Activated CD8-positive, alpha-beta memory T cell treated with anti-CD3 and anti-CD28 coated beads, Interleukin-2, amount 10 ng/mL, durations not matched to agents 7 days and 5 days (primary cell): ENCODE results near the gene DZIP3. TPM values are rescaled to one million over a fixed set of nuclear protein-coding genes. Genes with fewer than 3 reads are reported as not detected.

Source experiments
- ATAC-seq: fragments of 150-1000 bp; cut with Tn5 transposase; one replicate; pipeline ENCODE4 v1.10.0; 2021; ENCODE audit warnings: moderate library complexity
- CTCF ChIA-PET: fragments of 350-600 bp; sonication (Branson Sonifier 250); formaldehyde crosslinking; loops from one replicate; lab custom pipeline; 2021; ENCODE audit warnings: antibody characterized with exemption; lab: Charles Lee
- DNase-seq: peaks from one replicate; pipeline ENCODE4 v3.0.0-alpha.2; 2020
- H3K27ac Mint-ChIP-seq: one replicate; pipeline ENCODE4 v1.8.0; 2021; ENCODE audit warnings: mild to moderate bottlenecking, mixed read lengths
- H3K27me3 Mint-ChIP-seq: one replicate; pipeline ENCODE4 v1.8.0; 2021; ENCODE audit warnings: mixed read lengths
- H3K36me3 Mint-ChIP-seq: one replicate; pipeline ENCODE4 v1.8.0; 2021; ENCODE audit warnings: mild to moderate bottlenecking, mixed read lengths
- H3K4me1 Mint-ChIP-seq: one replicate; pipeline ENCODE4 v1.8.0; 2021; ENCODE audit warnings: mixed read lengths
- H3K4me3 Mint-ChIP-seq: one replicate; pipeline ENCODE4 v1.8.0; 2021; ENCODE audit warnings: mild to moderate bottlenecking, moderate library complexity, mixed read lengths
- H3K9me3 Mint-ChIP-seq: one replicate; pipeline ENCODE4 v1.8.0; 2022; ENCODE audit warnings: low read depth, mixed read lengths
- total RNA-seq, 2 experiments: library from RNA; stranded (reverse); gene quantifications; one replicate each; pipeline ENCODE4 v1.2.3, GENCODE V29; 2021

The DZIP3 gene
- total RNA-seq, 2 experiments from 2014 or later = 25.0 to 26.3 TPM

DNA sequence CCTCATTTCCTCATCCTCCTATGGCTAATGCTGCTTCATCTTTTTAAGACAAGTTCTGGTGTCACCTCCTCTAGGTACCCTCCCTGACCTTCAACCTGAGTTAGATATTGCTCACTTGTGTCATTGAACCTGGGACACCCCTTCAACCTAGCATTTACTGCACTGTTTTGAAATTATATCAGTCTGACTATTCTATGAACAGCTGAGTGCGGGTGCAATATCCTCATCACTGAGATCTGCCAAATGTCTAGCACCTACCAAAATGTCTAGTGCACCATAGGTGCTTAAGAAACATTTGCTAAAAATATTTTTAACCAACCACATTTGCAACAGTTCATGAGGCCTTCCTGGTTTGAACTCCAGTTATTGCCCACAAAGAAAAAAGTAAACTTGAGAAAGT lies 133.2 kb downstream of the DZIP3 start:
- Mint-ChIP-seq H3K27ac (no peak overlapping the region), H3K4me3 (no peak overlapping the region), H3K27me3 (peaks cover 5% of the 10 kb centered on the region), H3K9me3 (peaks cover 1% of the 10 kb centered on the region), H3K36me3 (peaks cover 1% of the 10 kb centered on the region), H3K4me1 (peaks cover 6% of the 10 kb centered on the region)
- no peak for DNase-seq
- ATAC-seq = no peak
- CTCF ChIA-PET = no interaction called here

DNA sequence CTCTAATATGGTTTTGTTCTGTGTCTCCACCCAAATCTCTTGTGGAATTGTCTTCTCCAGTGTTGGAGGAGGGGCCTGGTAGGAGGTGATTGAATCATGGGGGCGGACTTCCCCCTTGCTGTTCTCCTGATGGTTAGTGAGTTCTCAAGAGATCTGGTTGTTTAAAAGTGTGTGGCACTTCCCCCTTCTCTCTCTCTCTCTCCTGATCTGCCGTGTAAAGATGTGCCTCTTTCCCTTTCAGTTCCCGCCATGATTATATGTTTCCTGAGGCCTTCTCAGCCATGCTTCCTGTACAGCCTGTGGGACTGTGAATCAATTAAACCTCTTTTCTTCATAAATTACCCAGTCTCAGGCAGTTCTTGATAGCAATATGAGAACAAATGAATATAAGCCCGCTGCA lies 134.6 kb downstream of the DZIP3 start:
- H3K9me3 Mint-ChIP-seq = peaks cover 1% of the 10 kb centered on the region
- CTCF ChIA-PET = no interaction called here
- H3K27ac Mint-ChIP-seq = no peak overlapping the region
- DNase-seq = no peak
- peaks cover 1% of the 10 kb centered on the region for H3K36me3 Mint-ChIP-seq
- H3K27me3 Mint-ChIP-seq = peaks cover 2% of the 10 kb centered on the region
- ATAC-seq = no peak
- H3K4me1 Mint-ChIP-seq = peaks cover 4% of the 10 kb centered on the region
- H3K4me3 Mint-ChIP-seq = no peak overlapping the region

DNA sequence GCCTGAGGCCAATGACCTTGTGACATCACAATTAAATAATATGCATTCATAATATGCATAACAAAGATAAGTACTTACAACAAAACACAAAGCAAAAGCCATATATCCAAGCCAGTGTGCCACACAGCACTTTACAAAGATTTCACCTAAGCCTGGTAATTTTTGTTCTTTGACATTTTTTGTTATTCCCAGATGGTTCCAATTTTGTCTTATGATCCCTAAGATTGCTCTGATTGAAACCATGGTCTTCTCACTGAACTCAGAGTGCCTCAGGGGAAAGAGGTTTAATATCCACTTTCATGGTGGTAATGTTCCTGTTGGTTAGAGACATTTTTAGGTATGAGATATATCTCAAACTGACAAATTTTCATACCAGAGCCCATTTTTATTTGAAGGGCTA lies 138.6 kb downstream of the DZIP3 start:
- no peaks in the 10 kb centered on the region for H3K4me1 Mint-ChIP-seq
- H3K9me3 Mint-ChIP-seq = peaks cover under 1% of the 10 kb centered on the region
- H3K36me3 Mint-ChIP-seq = no peaks in the 10 kb centered on the region
- H3K27me3 Mint-ChIP-seq = no peaks in the 10 kb centered on the region
- DNase-seq = no peak
- no peak overlapping the region for H3K4me3 Mint-ChIP-seq
- no peak overlapping the region for H3K27ac Mint-ChIP-seq
- CTCF ChIA-PET = no interaction called here
- ATAC-seq = no peak

DNA sequence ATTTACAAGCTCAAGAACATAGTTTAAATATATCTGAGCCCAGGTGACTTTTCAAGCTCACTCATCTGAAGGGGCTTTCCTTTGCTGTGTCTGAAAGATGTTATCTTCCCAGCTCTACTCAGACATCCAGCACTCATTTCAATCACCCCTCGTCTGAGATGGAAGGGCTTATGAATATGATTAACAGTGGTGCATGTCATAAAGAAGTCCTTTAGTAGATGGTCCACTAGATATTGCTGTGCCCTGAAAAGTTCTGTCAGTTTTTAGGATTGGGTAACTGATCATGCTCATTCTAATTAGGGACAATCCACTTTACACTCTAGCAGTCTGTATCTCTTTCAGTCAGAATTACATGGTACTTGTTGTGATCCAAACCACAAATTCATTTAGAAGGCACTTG lies 139.4 kb downstream of the DZIP3 start:
- DNase-seq (no peak), ATAC-seq (no peak)
- H3K4me3 Mint-ChIP-seq = no peak overlapping the region
- H3K9me3 Mint-ChIP-seq = no peaks in the 10 kb centered on the region
- H3K36me3 Mint-ChIP-seq = no peaks in the 10 kb centered on the region
- H3K27ac Mint-ChIP-seq = no peak overlapping the region
- H3K27me3 Mint-ChIP-seq = no peaks in the 10 kb centered on the region
- CTCF ChIA-PET = no interaction called here
- H3K4me1 Mint-ChIP-seq = no peaks in the 10 kb centered on the region

DNA sequence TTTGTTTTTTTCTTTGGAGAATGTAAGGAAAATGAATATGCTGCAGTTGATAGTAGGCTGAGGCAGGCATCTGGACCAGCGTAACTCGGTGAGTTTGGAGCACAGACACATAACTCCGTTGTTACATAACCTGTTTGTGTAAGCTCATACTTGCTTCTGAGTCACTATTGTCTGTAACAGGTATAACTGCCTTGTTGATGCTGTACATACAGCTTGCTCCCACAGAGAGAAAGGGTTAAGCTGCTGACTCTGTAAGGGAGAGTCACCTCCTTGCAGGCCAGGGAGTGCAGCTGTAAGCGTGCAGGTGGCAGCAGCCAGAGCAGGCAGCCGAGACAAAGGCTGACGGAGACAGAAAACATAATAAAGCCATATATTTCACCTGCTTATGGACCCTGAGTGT lies 147.3 kb downstream of the DZIP3 start:
- CTCF ChIA-PET = no interaction called here
- no peak for ATAC-seq
- H3K4me3 Mint-ChIP-seq = no peak overlapping the region
- DNase-seq = no peak
- no peaks in the 10 kb centered on the region for H3K27me3 Mint-ChIP-seq
- H3K4me1 Mint-ChIP-seq = no peaks in the 10 kb centered on the region
- no peaks in the 10 kb centered on the region for H3K9me3 Mint-ChIP-seq
- no peaks in the 10 kb centered on the region for H3K36me3 Mint-ChIP-seq
- H3K27ac Mint-ChIP-seq = no peak overlapping the region

DNA sequence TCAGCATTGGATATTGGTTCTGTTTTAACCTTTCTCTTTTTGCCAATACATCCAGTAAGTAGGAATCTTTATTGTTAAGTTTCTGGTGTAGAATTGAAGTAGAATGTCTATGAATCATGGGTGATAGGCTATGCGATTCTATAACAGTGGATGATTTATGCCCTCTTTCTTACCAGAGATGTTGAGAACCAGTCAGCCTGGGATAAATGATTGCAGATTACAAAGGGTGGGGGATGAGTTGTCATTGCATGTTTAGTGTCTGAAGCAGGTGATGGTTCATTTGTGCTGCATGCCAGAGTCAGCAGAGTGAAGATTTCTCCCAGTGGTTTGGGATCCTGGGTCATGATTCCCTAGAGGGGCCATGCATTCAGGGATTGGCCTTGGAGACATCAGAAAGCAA lies 153.4 kb downstream of the DZIP3 start:
- no peak for ATAC-seq
- no peaks in the 10 kb centered on the region for H3K9me3 Mint-ChIP-seq
- CTCF ChIA-PET = no interaction called here

More for the DNA sequence above, 153.4 kb downstream of the DZIP3 start:
- DNase-seq = no peak
- no peaks in the 10 kb centered on the region for H3K4me1 Mint-ChIP-seq
- no peaks in the 10 kb centered on the region for H3K27me3 Mint-ChIP-seq
- no peaks in the 10 kb centered on the region for H3K36me3 Mint-ChIP-seq
- no peak overlapping the region for H3K4me3 Mint-ChIP-seq
- no peak overlapping the region for H3K27ac Mint-ChIP-seq

Other genes starting within 250 kb of the DZIP3 start
- gene MYH15, start 79.1 kb upstream of the DZIP3 start, total RNA-seq = under 1 TPM; 0.35 to 0.37 TPM
- 10 to 100 TPM; 66.6 to 71.3 TPM for gene CIP2A, start 284 bp upstream of the DZIP3 start, total RNA-seq
- not detected for gene RETNLB, start 167.7 kb downstream of the DZIP3 start, total RNA-seq
- 10 to 100 TPM; 53.8 to 62.4 TPM for gene TRAT1, start 233.1 kb downstream of the DZIP3 start, total RNA-seq